Trophoblast cell (in vitro differentiated cells and primary cell): ENCODE results near the gene B4GAT1.

Experiments used
- DNase-seq, 2 donors: peaks; one replicate each; pipeline ENCODE4 v3.0.0-alpha.2; 2016
- H2AFZ ChIP-seq: 2 replicates; pipeline ENCODE4 v1.6.1; 2013; ENCODE audit warnings: low read length, moderate library complexity, mild to moderate bottlenecking; ENCODE audit not compliant: insufficient read depth, poor library complexity
- H2AK5ac ChIP-seq: 2 replicates; pipeline ENCODE4 v1.6.1; 2013; ENCODE audit warnings: mild to moderate bottlenecking, low read length
- H2BK120ac ChIP-seq: 2 replicates; pipeline ENCODE4 v1.6.1; 2013; ENCODE audit warnings: low read length, mild to moderate bottlenecking, moderate library complexity; ENCODE audit not compliant: insufficient read depth, poor library complexity
- H2BK12ac ChIP-seq: 2 replicates; pipeline ENCODE4 v1.6.1; 2013; ENCODE audit warnings: mild to moderate bottlenecking, low read length, moderate library complexity
- H2BK5ac ChIP-seq: 2 replicates; pipeline ENCODE4 v1.6.1; 2013; ENCODE audit warnings: low read length, low read depth, moderate library complexity, mild to moderate bottlenecking; ENCODE audit not compliant: poor library complexity
- H3K14ac ChIP-seq: 2 replicates; pipeline ENCODE4 v1.6.1; 2013; ENCODE audit warnings: mild to moderate bottlenecking, low read length
- H3K18ac ChIP-seq: 2 replicates; pipeline ENCODE4 v1.6.1; 2013; ENCODE audit warnings: mild to moderate bottlenecking, low read length
- H3K23ac ChIP-seq: 2 replicates; pipeline ENCODE4 v1.6.1; 2013; ENCODE audit warnings: low read length
- H3K27ac ChIP-seq: 2 replicates; pipeline ENCODE4 v1.5.1; 2013; ENCODE audit warnings: low read depth, mild to moderate bottlenecking, inconsistent platforms, low read length, moderate library complexity
- H3K27me3 ChIP-seq: 2 replicates; pipeline ENCODE4 v1.6.1; 2013; ENCODE audit warnings: inconsistent platforms, mild to moderate bottlenecking, low read length, moderate library complexity; ENCODE audit not compliant: insufficient read depth
- H3K36me3 ChIP-seq, 2 experiments: 1 replicate in 1 of 2; 2 replicates in 1 of 2; pipeline ENCODE4 v1.6.1; 2013; ENCODE audit warnings: low read length in 2 of 2, mild to moderate bottlenecking in 2 of 2, moderate library complexity in 1 of 2; ENCODE audit not compliant: insufficient read depth in 2 of 2, control insufficient read depth in 1 of 2
- H3K4ac ChIP-seq: 2 replicates; pipeline ENCODE4 v1.6.1; 2013; ENCODE audit warnings: low read depth, mild to moderate bottlenecking, low read length, moderate library complexity
- H3K4me1 ChIP-seq, 2 experiments: 1 replicate in 1 of 2; 2 replicates in 1 of 2; pipeline ENCODE4 v1.6.1; 2013; ENCODE audit warnings: low read length in 2 of 2, mild to moderate bottlenecking in 2 of 2, moderate library complexity in 1 of 2; ENCODE audit not compliant: insufficient read depth in 2 of 2, control insufficient read depth in 1 of 2
- H3K4me2 ChIP-seq: 2 replicates; pipeline ENCODE4 v1.6.1; 2013; ENCODE audit warnings: inconsistent platforms, mild to moderate bottlenecking, low read length, moderate library complexity
- H3K4me3 ChIP-seq: 2 replicates; pipeline ENCODE4 v1.5.1; 2013; ENCODE audit warnings: mild to moderate bottlenecking, low read depth, low read length, inconsistent platforms
- H3K79me1 ChIP-seq: one replicate; pipeline ENCODE4 v1.6.1; 2013; ENCODE audit warnings: low read length
- H3K79me2 ChIP-seq: 2 replicates; pipeline ENCODE4 v1.6.1; 2013; ENCODE audit warnings: low read length, mild to moderate bottlenecking; ENCODE audit not compliant: control insufficient read depth, insufficient read depth, poor library complexity
- H3K9ac ChIP-seq: 2 replicates; pipeline ENCODE4 v1.6.1; 2013; ENCODE audit warnings: mild to moderate bottlenecking, low read length
- H3K9me3 ChIP-seq: 2 replicates; pipeline ENCODE4 v1.6.1; 2013; ENCODE audit warnings: low read depth, mild to moderate bottlenecking, control low read depth, inconsistent platforms, low read length; ENCODE audit not compliant: insufficient read depth
- H4K12ac ChIP-seq: 2 replicates; pipeline ENCODE4 v1.6.1; 2013; ENCODE audit warnings: low read depth, mild to moderate bottlenecking, low read length, moderate library complexity
- H4K8ac ChIP-seq: 2 replicates; pipeline ENCODE4 v1.6.1; 2013; ENCODE audit warnings: low read depth, mild to moderate bottlenecking, low read length, moderate library complexity
- H4K91ac ChIP-seq: one replicate; pipeline ENCODE4 v1.6.1; 2013; ENCODE audit warnings: low read depth, mild to moderate bottlenecking, low read length, moderate library complexity
- WGBS: extraction: QIAGEN DNeasy Blood & Tissue Kit; methylation state at CpG from one replicate; pipeline ENCODE4 v1.1.7; 2013; ENCODE audit warnings: missing lambda C conversion rate; ENCODE audit not compliant: insufficient read length, insufficient coverage; ENCODE audit errors: extremely low coverage; 5-methylcytosine and 5-hydroxymethylcytosine counted together

B4GAT1 gene

GRCh38 chr11:66332371-66333219, 14.8 kb downstream of the B4GAT1 start:
- Histone ChIP-seq H3K27me3 (no peaks in the 10 kb centered on the region), H2BK5ac (no peak overlapping the region), H3K4ac (no peak overlapping the region), H3K14ac (no peak overlapping the region), H2BK12ac (no peak overlapping the region), H3K79me2 (peaks cover 4% of the 10 kb centered on the region), H3K36me3 (peaks cover 8 to 18% of the 10 kb centered on the region in 2 experiments), H3K9ac (no peak overlapping the region), H3K27ac (no peak overlapping the region), H4K8ac (no peak overlapping the region), H3K18ac (no peak overlapping the region), H3K4me1 (peaks cover 23 to 24% of the 10 kb centered on the region in 2 experiments), H3K4me2 (no peak overlapping the region), H4K12ac (no peak overlapping the region), H3K9me3 (peaks cover 2% of the 10 kb centered on the region), H3K4me3 (no peak overlapping the region), H2AFZ (no peak overlapping the region), H3K79me1 (peaks cover 7% of the 10 kb centered on the region), H3K23ac (no peak overlapping the region), H4K91ac (no peak overlapping the region), H2BK120ac (no peak overlapping the region), H2AK5ac (no peak overlapping the region)
- DNase-seq: no peak
- no CpG with 5 or more reads among the region's 18 CpGs for WGBS

- Histone ChIP-seq H3K36me3 (peaks cover 2 to 13% of the 10 kb centered on the region in 2 experiments), H3K4me1 (peaks cover 29 to 31% of the 10 kb centered on the region in 2 experiments), H4K91ac (no peak overlapping the region), H3K27me3 (no peaks in the 10 kb centered on the region), H3K18ac (no peak overlapping the region), H3K9me3 (peaks cover 2% of the 10 kb centered on the region), H3K4me3 (no peak overlapping the region), H3K27ac (no peak overlapping the region), H2AFZ (no peak overlapping the region), H2BK5ac (no peak overlapping the region), H4K12ac (no peak overlapping the region), H4K8ac (no peak overlapping the region), H3K14ac (no peak overlapping the region), H3K79me2 (peaks cover 4% of the 10 kb centered on the region), H3K23ac (no peak overlapping the region), H3K79me1 (peaks cover 14% of the 10 kb centered on the region), H2BK120ac (no peak overlapping the region), H3K4me2 (no peak overlapping the region), H2AK5ac (no peak overlapping the region), H3K9ac (no peak overlapping the region), H2BK12ac (no peak overlapping the region), H3K4ac (no peak overlapping the region)
- no CpG with 5 or more reads among the region's 12 CpGs for WGBS
- no peak for DNase-seq
Measured at GRCh38 chr11:66331542-66332370, 15.7 kb downstream of the B4GAT1 start.

GRCh38 chr11:66330931-66331330, 16.5 kb downstream of the B4GAT1 start:
- Histone ChIP-seq H4K12ac (no peak overlapping the region), H3K14ac (no peak overlapping the region), H3K79me1 (peaks cover 18% of the 10 kb centered on the region), H3K18ac (no peak overlapping the region), H3K4me3 (no peak overlapping the region), H4K8ac (no peak overlapping the region), H2BK5ac (no peak overlapping the region), H4K91ac (no peak overlapping the region), H2BK120ac (no peak overlapping the region), H3K36me3 (peaks cover 2 to 13% of the 10 kb centered on the region in 2 experiments), H3K27ac (no peak overlapping the region), H2BK12ac (no peak overlapping the region), H3K4me1 (peaks cover 31 to 33% of the 10 kb centered on the region in 2 experiments), H3K9me3 (peaks cover 2% of the 10 kb centered on the region), H2AFZ (no peak overlapping the region), H3K27me3 (no peaks in the 10 kb centered on the region), H2AK5ac (no peak overlapping the region), H3K9ac (no peak overlapping the region), H3K4ac (no peak overlapping the region), H3K79me2 (peaks cover 4% of the 10 kb centered on the region), H3K23ac (no peak overlapping the region), H3K4me2 (no peak overlapping the region)
- no CpG with 5 or more reads among the region's 10 CpGs for WGBS
- no peak for DNase-seq

GRCh38 chr11:66329165-66329673, 18.2 kb downstream of the B4GAT1 start:
- Histone ChIP-seq H3K4ac (no peak overlapping the region), H2AK5ac (no peak overlapping the region), H3K36me3 (peaks cover 2 to 13% of the 10 kb centered on the region in 2 experiments), H4K91ac (no peak overlapping the region), H2BK5ac (no peak overlapping the region), H2AFZ (no peak overlapping the region), H3K4me3 (no peak overlapping the region), H3K14ac (no peak overlapping the region), H3K18ac (no peak overlapping the region), H3K27ac (no peak overlapping the region), H3K4me2 (no peak overlapping the region), H3K9me3 (peaks cover 2% of the 10 kb centered on the region), H3K27me3 (no peaks in the 10 kb centered on the region), H4K8ac (no peak overlapping the region), H3K4me1 (peaks cover 40 to 41% of the 10 kb centered on the region in 2 experiments), H3K23ac (no peak overlapping the region), H4K12ac (no peak overlapping the region), H2BK120ac (no peak overlapping the region), H3K9ac (no peak overlapping the region), H3K79me1 (peaks cover 23% of the 10 kb centered on the region), H3K79me2 (peaks cover 2% of the 10 kb centered on the region), H2BK12ac (no peak overlapping the region)
- DNase-seq: no peak
- no CpG with 5 or more reads among the region's 3 CpGs for WGBS
